Stimulated activated CD8-positive, alpha-beta memory T cell treated with anti-CD3 and anti-CD28 coated beads, Interleukin-4, amount 100 ng/mL, for 4 hours (primary cell): ENCODE measurements around the gene SRF.

ENCODE experiments used
- DNase-seq, 2 donors: peaks; one replicate each; pipeline ENCODE4 v3.0.0-alpha.2; 2020; ENCODE audit warnings: low read depth in 2 of 2, low spot score in 1 of 2

The SRF gene

DNA sequence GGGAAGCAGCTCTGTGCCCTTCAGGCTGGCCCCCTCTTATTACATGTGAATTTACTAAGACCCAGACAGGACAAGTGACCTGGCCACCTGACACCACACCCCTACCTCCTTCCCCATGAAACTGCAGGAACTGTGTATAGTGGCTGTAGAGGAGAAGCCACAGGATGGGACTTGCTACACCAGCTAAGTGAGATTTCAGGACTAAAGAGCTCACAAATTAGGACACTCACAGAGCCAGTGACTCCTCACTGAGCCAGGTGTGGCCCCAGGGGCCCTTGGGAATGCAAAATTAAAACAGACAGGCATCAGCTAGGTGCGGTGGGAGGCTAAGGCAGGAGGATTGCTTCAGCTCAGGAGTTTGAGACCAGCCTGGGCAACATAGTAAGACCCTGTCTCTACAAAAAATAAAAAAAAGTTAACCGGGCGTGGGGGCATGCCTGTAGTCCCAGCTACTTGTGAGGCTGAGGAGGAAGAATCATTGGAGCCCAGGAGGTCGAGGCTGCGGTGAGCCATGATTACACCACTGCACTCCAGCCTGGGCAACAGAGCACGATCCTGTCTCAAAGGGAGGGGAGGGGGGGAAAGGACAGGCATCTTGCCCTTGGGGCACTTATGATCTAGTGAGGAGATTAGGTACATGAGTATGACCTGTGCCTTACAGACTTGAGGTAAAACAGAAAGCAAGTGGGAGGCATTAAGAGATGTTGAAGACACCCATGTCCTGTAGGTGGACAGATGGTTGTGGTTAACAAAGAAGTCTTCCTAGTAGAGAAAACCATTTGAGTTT lies 23.2 kb upstream of the SRF start:
- DNase-seq = no peak

DNA sequence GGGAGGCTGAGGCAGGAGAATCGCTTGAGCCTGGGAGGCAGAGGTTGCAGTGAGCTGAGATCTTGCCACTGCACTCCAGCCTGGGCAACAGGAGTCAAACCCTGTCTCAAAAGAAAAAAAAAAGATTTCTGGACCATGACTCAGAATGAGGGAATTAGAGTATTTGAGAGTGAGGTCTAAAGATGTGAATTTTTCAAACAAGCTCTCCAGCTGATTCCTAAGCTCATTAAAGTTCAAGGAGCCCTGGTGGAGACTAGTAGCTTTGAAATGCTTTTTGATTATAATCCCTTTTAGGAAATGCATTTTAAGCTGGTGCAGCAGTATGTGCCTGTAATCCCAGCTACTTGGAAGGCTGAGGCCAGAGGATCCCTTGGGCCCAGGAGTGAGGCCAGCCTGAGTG lies 21.8 kb upstream of the SRF start:
- DNase-seq = no peak

GRCh38 chr6:43150051-43150751 lies 20.9 kb upstream of the SRF start:
- DNase-seq = no peak

DNA sequence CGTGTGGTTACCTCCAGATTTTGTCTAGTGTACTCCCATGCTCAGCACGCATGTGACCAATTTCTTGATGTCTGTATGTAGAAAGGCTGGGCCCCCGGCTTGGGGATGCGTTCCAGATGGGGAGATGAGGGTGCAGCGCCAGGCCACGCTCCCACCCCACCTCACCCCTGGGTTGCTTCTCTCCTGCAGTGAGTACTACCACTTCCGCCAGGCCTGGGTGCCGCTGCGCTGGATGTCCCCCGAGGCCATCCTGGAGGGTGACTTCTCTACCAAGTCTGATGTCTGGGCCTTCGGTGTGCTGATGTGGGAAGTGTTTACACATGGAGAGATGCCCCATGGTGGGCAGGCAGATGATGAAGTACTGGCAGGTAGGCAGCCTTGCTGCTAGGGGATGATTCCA lies 11.5 kb upstream of the SRF start:
- no peak for DNase-seq

DNA sequence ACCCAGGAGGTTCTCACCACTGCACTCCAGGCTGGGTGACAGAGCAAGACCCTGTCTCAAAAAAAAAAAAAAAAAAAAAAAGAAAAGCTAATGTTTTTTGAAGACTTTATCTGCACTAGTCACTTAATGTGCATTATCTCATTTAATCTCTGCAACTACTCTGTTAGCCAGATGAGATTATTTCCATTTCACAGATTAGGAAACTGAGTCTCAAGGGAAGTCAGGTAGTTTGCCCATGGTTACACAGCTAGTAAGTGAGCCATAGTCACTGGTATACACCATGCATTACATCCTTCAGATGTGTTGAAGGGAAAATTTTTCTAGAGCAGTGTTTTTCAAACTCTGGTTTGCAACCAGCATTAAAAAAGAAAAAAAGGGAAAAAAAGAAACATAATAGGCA lies 7.2 kb upstream of the SRF start:
- no peak for DNase-seq

DNA sequence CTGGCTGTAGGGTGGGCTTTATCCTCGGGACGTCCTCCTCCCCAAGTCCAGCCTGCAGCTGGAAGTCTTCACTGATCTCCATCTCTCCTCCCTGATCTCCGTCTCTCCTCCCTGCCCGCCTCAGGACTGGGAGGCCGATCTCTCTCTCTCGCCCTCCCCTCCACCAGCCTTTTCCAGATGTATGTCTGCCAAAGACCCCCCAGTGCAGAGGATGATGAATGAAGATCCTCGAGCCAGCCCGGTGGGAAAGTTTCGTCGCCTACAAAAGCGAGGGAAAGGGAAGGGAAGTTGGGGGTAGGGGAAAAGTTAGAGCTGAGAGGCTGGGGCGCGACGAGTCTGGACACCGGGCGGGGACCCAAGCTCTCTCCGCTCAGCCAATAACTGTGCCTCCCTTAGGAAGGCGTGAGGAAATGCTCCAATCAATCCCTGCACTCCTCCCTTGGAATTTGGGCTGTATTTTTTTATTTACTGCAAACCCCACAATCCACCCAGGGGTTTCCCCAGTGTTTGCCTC lies 595 bp upstream of the SRF start:
- DNase-seq = no peak

GRCh38 chr6:43171707-43172103 lies 636 bp downstream of the SRF start:
- no peak for DNase-seq

DNA sequence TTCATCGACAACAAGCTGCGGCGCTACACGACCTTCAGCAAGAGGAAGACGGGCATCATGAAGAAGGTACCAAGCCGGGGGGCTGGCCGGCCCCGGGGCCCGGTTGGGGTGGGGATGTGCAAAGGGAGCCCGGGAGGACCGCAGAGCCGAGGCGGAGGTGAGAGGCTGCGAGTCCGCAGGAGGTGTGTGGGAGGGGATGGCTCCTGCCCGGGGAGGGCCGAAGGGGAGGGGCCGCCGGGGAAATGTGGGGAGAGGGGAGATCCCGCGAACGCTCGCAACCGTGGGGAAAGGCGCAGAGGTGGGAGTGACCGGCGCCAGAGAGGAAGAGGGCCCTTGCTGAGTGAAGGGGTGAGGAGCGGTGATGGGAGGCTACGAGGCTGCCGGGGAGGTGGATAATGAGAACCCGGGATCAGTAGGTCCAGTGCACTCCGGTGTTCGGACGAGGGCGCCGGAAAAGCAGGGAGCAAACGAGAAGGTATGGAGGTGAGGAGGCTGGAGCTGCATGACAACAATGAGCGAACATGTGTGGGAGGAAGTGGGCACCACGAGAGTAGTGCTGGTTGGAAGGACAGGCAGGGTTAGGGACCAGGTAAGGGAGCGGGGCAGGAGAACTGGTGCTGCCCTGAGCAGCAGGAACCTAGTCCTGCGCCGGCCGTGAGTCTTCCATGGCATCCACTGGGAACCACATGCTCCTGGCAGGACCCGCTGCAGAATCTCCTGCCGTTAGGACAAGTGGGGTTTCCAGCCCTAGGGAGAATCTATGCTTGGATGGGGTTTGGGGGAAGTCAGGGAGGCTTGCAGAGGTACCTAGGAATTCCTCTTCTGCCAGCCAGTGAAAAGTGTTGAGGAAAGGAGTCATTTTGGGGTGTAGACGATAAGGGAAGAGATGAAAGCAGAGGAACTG lies 1.3 kb downstream of the SRF start:
- peak; percentile 9 to 26 for DNase-seq

GRCh38 chr6:43173591-43174262 lies 2.7 kb downstream of the SRF start:
- DNase-seq = no peak

DNA sequence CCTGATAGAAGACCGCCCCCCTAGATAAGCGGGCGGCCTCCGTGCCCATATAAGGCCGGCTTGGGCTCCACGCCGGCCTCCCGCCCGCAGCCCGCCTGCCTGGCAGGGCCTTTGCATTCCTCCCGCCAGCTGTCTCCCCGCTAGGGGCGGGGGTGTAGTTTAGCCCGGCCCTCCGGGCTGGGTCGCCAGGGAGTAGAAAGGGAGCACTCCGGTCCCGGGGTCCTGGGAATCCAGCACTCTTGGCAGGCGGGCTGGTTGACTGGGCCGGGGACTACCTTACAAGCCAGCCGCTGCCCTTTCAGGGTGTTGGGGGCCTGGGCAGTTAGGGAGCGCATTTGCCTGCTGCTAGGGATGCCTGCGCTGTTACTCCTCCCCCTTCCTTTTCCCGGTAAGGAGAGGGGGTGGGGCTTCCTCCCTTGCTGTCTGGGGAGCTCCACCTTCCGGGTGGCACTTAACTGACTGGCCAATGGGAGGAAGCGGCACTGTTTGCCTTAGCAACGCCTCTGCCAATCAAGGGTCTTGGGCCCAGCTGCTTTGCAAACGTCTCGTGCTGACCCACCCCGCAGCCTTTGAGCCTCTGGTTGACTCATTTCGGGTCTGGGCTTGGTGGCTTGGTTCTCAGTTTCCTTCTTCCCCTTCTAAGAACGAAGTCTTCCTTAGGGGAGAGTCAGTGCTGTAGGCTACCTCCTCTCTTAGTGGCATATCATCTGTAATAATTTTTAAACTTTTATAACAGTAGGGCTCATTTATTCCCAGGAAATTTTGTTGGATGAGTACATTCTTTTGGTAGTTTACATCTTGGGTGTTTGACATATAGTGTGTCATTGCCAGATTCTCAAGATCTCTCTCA lies 3.4 kb downstream of the SRF start:
- DNase-seq = peak; percentile 81 to 91

DNA sequence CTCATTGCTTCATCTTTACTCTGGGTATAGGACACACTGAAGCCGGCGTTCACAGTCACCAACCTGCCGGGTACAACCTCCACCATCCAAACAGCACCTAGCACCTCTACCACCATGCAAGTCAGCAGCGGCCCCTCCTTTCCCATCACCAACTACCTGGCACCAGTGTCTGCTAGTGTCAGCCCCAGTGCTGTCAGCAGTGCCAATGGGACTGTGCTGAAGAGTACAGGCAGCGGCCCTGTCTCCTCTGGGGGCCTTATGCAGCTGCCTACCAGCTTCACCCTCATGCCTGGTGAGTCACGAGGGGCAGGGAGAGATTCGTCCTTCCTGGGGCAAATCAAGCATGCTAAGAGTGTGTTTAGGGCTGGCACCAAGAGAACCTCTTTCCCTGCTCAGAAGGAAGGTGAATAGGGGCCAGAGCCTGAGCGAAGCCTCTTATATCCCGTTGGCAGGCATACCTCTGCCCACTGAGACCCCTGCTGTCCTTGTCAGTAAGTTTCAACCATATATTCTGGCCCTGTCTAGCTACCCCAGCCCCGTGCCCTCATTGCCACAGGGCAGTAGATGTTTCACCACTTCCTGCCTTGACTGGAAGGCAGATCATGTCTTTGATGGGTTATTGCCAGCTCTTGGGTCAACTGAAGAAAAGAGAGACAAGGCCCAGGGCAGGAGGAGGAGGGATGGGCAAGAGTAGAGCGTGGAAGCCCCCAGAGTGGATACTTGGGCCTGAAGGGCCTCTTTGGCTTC lies 4.8 kb downstream of the SRF start:
- no peak for DNase-seq

DNA sequence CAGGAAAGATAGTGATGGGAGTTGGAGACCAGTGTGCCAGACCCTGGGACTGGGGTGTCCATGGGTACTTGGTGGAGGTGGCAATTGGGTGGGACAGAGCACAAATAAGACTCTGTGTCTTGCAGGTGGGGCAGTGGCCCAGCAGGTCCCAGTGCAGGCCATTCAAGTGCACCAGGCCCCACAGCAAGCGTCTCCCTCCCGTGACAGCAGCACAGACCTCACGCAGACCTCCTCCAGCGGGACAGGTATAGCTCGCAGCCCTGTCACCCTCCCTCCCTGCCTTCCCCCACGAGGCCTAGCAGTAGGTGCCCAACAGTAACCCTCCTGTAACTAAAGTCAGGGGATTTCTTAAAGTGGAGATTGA lies 5.3 kb downstream of the SRF start:
- DNase-seq = no peak

- DNase-seq = no peak
These were observed 7.1 kb downstream of the SRF start for GRCh38 chr6:43178150-43178549.

DNA sequence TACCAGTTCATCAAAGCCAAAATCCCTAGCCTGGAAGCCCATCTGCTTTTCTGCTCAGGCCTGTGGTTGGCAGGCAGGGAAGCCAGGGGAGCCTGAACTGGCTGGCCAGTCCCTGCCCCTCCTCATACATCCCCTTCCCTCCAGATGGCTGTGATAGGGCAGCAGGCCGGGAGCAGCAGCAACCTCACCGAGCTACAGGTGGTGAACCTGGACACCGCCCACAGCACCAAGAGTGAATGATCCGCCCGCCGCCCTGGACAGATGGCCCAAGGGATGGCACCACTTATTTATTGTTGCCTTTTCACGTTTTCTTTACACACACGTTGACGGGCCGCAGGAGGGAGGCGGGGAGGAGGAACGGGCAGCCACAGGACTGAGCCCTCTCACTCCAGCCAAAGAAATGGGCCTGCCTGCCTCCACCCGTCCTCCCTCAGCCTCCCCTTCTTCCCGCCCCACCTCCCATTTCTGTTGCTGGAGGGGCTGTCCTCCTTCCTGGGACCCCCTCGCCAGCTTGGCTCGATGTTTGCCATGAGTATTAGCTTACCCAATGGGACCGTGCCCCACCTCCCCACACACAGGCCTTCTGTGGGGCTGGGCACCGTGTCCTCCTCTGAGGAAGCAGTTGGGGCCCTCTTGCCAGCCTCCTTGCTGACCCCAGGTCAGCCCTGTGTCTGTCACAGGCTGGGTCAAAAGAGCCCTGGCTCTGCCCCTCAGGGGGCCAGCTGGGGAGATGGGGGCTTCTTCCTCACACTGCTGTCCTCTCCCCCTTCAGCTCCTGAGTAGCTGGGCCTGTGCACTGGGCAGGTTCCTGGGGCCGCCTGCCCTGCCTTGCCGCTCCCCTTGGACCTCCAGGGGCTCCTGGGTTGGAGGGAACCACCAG lies 8.1 kb downstream of the SRF start:
- DNase-seq = no peak

DNA sequence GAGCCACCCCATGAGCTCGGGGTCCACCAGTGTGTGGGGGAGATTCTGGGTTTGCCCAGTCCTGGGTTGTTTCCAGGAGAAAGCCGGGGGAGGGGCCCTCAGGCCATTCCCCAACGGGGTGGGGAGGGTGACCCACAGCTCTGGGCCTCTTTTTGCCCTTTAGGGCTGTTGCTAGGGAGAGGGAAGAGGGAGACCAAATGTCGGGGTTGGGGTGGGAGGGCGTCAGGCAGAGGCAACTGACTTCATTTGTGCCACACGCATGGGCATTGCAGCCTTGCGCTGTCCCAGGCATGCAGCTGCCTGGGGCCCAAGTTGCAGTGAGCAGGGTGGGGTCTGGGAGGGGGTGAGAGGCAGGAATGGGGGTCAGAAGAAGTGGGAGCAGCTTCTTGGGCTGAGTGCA lies 9.0 kb downstream of the SRF start:
- DNase-seq = no peak

GRCh38 chr6:43180985-43181384 lies 9.9 kb downstream of the SRF start:
- no peak for DNase-seq

- no peak for DNase-seq
These were observed 10.5 kb downstream of the SRF start for GRCh38 chr6:43181621-43181941.

DNA sequence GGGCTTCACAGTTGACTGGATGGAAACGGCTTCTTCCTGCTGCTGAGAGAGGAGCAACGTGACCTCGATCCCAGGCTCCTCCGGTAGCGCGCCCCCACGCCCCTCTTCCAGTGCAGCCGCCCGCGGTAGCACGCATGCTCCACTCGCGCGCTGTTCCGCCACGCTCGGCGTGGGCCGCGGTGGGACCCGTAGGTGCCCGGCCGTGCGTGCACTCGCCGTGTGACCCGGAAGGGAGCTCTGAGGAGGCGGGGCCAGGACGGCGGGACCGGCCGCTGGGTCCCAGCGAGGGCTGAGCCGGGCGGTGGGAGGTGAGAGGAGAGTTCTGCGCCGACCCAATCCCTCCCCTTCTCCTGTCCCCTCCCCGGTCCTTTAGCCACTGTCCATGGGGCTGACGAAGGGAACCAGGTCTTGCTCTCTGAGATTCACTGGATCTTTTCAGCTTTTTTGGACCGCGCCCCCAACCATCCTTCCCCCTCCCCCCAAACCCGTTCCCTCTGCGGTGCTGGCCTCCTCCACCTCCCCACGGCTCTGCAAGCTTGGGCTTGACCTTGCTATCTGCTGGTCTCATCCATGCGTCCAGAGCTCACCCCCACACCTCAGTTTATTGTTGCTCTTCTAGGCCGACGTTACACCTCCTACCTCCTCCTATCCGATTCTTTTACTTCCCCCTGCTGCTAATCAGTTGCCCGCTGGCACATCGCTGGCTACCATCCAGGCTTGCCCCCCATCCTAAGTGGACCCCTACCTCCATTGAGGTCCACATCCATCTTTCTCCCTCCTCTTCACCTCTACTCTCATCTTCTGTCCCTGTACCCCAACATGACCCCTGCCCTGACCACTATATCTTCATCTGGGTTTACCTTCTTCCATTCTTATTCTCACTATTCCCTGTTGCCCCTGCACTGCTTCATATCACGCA lies 11.1 kb downstream of the SRF start, which contains the start of gene CUL9:
Gene CUL9 (plus strand): TSS at position 255 of the 919 bp plus-strand sequence. CDS start 2,115 bp downstream, outside the sequence.
- peak; percentile 44 to 59 for DNase-seq
